Progenitor cell of endocrine pancreas (in vitro differentiated cells): Measurements from ENCODE around the gene PSMB10. TPM values are rescaled to one million over a fixed set of nuclear protein-coding genes. Genes with fewer than 3 reads are reported as not detected.

Source experiments
- DNase-seq: peaks from one replicate; pipeline ENCODE4 v3.0.0; 2021; ENCODE audit warnings: low spot score; ENCODE audit not compliant: unreplicated experiment
- H3K27ac Mint-ChIP-seq: 2 replicates; pipeline ENCODE4 v1.8.0; 2021; ENCODE audit warnings: mild to moderate bottlenecking, moderate library complexity, mixed read lengths
- H3K27me3 Mint-ChIP-seq: 2 replicates; pipeline ENCODE4 v1.8.0; 2021; ENCODE audit warnings: mixed read lengths
- H3K36me3 Mint-ChIP-seq: 2 replicates; pipeline ENCODE4 v1.8.0; 2022; ENCODE audit warnings: mixed read lengths; ENCODE audit not compliant: insufficient read depth
- H3K4me1 Mint-ChIP-seq: 2 replicates; pipeline ENCODE4 v1.8.0; 2021; ENCODE audit warnings: low read depth, mixed read lengths
- H3K4me3 Mint-ChIP-seq: 2 replicates; pipeline ENCODE4 v1.8.0; 2021; ENCODE audit warnings: low read depth, mild to moderate bottlenecking, moderate library complexity, mixed read lengths
- H3K9me3 Mint-ChIP-seq: 2 replicates; pipeline ENCODE4 v1.8.0; 2021; ENCODE audit warnings: low read depth, mixed read lengths
- total RNA-seq: library from RNA; stranded (reverse); gene quantifications from 2 replicates; pipeline ENCODE4 v1.2.1, GENCODE V29; 2021
- TF ChIP-seq, protein P1 (sequence below): fragments of 200-600 bp; sonication (generic); IDR thresholded peaks from one replicate; pipeline ENCODE4 v1.5.0; 2021; ENCODE audit warnings: antibody characterized with exemption, mild to moderate bottlenecking; ENCODE audit not compliant: unreplicated experiment

Gene PSMB10
- total RNA-seq, 1 donor from 2014 or later: 9.8 TPM

DNA sequence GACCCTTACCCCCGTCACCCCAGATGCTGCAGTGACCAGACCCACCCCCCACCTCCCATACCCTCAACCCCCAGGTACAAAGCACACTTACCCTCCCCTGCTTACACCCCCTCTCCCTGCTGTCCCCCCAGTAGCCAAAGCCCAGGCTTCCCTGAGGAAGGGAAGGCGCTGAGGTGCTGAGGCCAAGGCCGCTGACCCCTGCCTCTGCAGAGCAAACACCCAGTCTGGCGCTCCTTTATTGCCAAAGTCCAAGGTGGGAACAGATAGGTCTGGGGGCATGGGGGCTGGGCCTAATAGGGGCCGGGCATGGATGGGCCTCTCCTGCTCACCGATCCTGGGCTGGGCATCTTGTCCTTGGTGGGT, 6.6 kb upstream of the PSMB10 start:
- H3K36me3 Mint-ChIP-seq: peaks cover 3% of the 10 kb centered on the region
- TF ChIP-seq, protein P1, sequence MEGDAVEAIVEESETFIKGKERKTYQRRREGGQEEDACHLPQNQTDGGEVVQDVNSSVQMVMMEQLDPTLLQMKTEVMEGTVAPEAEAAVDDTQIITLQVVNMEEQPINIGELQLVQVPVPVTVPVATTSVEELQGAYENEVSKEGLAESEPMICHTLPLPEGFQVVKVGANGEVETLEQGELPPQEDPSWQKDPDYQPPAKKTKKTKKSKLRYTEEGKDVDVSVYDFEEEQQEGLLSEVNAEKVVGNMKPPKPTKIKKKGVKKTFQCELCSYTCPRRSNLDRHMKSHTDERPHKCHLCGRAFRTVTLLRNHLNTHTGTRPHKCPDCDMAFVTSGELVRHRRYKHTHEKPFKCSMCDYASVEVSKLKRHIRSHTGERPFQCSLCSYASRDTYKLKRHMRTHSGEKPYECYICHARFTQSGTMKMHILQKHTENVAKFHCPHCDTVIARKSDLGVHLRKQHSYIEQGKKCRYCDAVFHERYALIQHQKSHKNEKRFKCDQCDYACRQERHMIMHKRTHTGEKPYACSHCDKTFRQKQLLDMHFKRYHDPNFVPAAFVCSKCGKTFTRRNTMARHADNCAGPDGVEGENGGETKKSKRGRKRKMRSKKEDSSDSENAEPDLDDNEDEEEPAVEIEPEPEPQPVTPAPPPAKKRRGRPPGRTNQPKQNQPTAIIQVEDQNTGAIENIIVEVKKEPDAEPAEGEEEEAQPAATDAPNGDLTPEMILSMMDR: no peak
- no peak for DNase-seq
- H3K27ac Mint-ChIP-seq: no peak overlapping the region
- no peak overlapping the region for H3K4me3 Mint-ChIP-seq
- no peaks in the 10 kb centered on the region for H3K9me3 Mint-ChIP-seq
- peaks cover 6% of the 10 kb centered on the region for H3K4me1 Mint-ChIP-seq
- no peaks in the 10 kb centered on the region for H3K27me3 Mint-ChIP-seq

DNA sequence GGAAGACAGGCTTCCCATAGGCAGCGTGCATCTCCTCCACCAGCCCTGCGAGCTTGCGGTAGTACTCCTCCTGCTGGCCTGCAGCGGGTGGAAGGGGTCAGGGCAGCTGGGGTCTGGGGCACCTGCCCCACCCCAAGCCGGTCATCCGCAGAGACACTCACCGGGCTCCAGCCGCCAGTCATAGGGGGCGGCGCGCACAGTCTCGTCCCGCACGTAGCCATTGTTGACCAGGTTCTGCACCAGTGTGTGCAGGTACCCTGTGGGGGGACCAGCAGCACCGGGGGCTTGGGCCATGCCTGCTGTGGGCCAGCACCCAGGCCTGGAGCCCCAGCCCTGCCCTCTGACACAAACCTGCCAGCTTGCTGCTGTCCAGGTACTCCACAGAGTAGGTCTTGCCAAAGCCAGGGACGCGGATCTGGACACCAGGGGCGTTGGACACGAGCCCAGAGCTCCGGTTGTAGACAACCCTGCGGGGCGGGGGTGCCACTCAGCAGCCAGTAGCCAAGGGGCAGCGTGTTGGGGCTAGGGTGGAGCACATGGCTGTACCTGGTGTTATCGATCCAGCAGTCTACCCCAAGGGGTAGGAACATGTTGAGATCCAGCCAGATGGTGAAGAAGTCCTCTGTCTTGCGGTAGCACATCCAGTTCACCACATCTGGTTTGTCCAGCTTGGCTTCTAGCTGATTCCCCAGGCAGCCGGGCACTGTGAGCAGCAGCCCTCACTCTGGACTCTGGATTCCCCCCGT, 6.0 kb upstream of the PSMB10 start:
- H3K4me1 Mint-ChIP-seq: peaks cover 6% of the 10 kb centered on the region
- H3K36me3 Mint-ChIP-seq: peaks cover 2% of the 10 kb centered on the region
- no peaks in the 10 kb centered on the region for H3K27me3 Mint-ChIP-seq
- H3K9me3 Mint-ChIP-seq: no peaks in the 10 kb centered on the region
- no peak overlapping the region for H3K4me3 Mint-ChIP-seq
- no peak overlapping the region for H3K27ac Mint-ChIP-seq
- TF ChIP-seq, protein P1: no peak
- no peak for DNase-seq

GRCh38 chr16:67942200-67942509, 5.5 kb upstream of the PSMB10 start:
- H3K4me1 Mint-ChIP-seq: peaks cover 9% of the 10 kb centered on the region
- TF ChIP-seq, protein P1: peak; percentile 76
- H3K36me3 Mint-ChIP-seq: peaks cover 2% of the 10 kb centered on the region
- H3K9me3 Mint-ChIP-seq: no peaks in the 10 kb centered on the region
- peak overlapping the region; percentile 54 for H3K27ac Mint-ChIP-seq
- no peaks in the 10 kb centered on the region for H3K27me3 Mint-ChIP-seq
- no peak overlapping the region for H3K4me3 Mint-ChIP-seq
- peak; percentile 43 for DNase-seq

- no peak for DNase-seq
- Mint-ChIP-seq H3K9me3 (no peaks in the 10 kb centered on the region), H3K4me3 (no peak overlapping the region), H3K36me3 (peaks cover 2% of the 10 kb centered on the region), H3K27me3 (no peaks in the 10 kb centered on the region), H3K4me1 (peaks cover 13% of the 10 kb centered on the region), H3K27ac (no peak overlapping the region)
- TF ChIP-seq, protein P1: no peak
Observed at GRCh38 chr16:67941469-67942199, 5.0 kb upstream of the PSMB10 start.

DNA sequence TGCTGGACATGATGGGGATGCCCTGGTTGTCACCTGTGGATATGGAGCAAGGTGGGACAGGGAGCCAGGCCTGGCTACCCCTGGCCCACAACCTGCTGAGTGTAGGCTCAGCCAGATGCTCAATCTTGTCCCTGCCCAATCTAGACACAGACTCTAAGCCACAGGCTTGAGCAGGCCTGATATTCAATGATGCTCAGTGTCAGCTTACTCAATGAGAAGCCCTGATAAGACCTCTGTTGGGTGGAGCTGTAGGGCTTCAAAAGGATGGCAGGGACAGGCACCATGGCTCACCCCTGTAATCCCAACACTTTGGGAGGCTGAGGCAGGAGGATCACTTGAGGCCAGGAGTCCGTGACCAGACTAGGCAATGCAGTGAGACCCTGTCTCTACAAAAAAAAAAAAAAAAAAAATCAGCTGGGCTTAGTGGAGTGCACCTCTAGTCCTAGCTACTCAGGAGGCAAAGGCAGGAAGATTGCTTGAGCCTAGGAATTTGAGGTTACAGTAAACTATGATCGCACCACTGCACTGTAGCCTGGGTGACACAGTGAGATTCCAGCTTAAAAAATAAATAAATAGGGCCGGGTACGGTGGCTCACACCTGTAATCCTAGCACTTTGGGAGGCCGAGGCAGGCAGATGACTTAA, 3.9 kb upstream of the PSMB10 start:
- no peak overlapping the region for H3K27ac Mint-ChIP-seq
- H3K4me1 Mint-ChIP-seq: peaks cover 13% of the 10 kb centered on the region
- no peaks in the 10 kb centered on the region for H3K27me3 Mint-ChIP-seq
- H3K9me3 Mint-ChIP-seq: no peaks in the 10 kb centered on the region
- TF ChIP-seq, protein P1: no peak
- peaks cover 2% of the 10 kb centered on the region for H3K36me3 Mint-ChIP-seq
- no peak for DNase-seq
- H3K4me3 Mint-ChIP-seq: no peak overlapping the region
